Naive B cell (primary cell): Measurements from ENCODE around the gene PDIA6. TPM values are rescaled to one million over a fixed set of nuclear protein-coding genes. Genes with fewer than 3 reads are reported as not detected.
"Not testable (repeated sequence)": the region's sequence is repeated elsewhere in the genome, so short reads cannot be mapped to it uniquely, and the experiment has no call there.

ENCODE experiments used
- ATAC-seq, 2 donors: fragments of 150-1000 bp; cut with Tn5 transposase; 2 replicates each; pipeline ENCODE4 v1.10.0; 2021; ENCODE audit warnings: low read depth in 2 of 2, mild to moderate bottlenecking in 2 of 2, moderate library complexity in 2 of 2
- DNase-seq: peaks from one replicate; pipeline ENCODE4 v3.0.0; 2022
- H3K27ac Mint-ChIP-seq, 6 donors: one replicate each; pipeline ENCODE4 v1.8.0; 2020 to 2022; ENCODE audit warnings: mild to moderate bottlenecking in 6 of 6, mixed read lengths in 6 of 6, moderate library complexity in 5 of 6, inconsistent platforms in 2 of 6
- H3K27me3 Mint-ChIP-seq, 3 donors: one replicate each; pipeline ENCODE4 v1.8.0; 2021 to 2022; ENCODE audit warnings: mixed read lengths in 3 of 3, mild to moderate bottlenecking in 1 of 3
- H3K36me3 Mint-ChIP-seq, 2 donors: one replicate each; pipeline ENCODE4 v1.8.0; 2020 to 2022; ENCODE audit warnings: mixed read lengths in 2 of 2, inconsistent platforms in 1 of 2, mild to moderate bottlenecking in 1 of 2
- H3K4me1 Mint-ChIP-seq, 3 donors: one replicate each; pipeline ENCODE4 v1.8.0; 2020 to 2022; ENCODE audit warnings: mixed read lengths in 3 of 3, inconsistent platforms in 1 of 3, mild to moderate bottlenecking in 1 of 3, moderate library complexity in 1 of 3
- H3K4me3 Mint-ChIP-seq, 8 donors: one replicate each; pipeline ENCODE4 v1.8.0; 2020 to 2022; ENCODE audit warnings: mild to moderate bottlenecking in 8 of 8, mixed read lengths in 8 of 8, moderate library complexity in 8 of 8, inconsistent platforms in 2 of 8
- H3K9me3 Mint-ChIP-seq, 7 donors: one replicate each; pipeline ENCODE4 v1.8.0; 2020 to 2022; ENCODE audit warnings: mixed read lengths in 7 of 7, mild to moderate bottlenecking in 5 of 7, inconsistent platforms in 2 of 7, moderate library complexity in 1 of 7
- polyA plus RNA-seq, 6 donors: library from polyadenylated mRNA; unstranded; fragments of 300-500 nt; fragmentation: Illumina TruSeq; gene quantifications; one replicate each; pipeline ENCODE4 v1.2.3, GENCODE V29; 2021; ENCODE audit warnings: low read depth in 6 of 6

Gene PDIA6
- polyA plus RNA-seq, 6 donors from 2014 or later, result 117 to 178 (median 138) TPM

DNA sequence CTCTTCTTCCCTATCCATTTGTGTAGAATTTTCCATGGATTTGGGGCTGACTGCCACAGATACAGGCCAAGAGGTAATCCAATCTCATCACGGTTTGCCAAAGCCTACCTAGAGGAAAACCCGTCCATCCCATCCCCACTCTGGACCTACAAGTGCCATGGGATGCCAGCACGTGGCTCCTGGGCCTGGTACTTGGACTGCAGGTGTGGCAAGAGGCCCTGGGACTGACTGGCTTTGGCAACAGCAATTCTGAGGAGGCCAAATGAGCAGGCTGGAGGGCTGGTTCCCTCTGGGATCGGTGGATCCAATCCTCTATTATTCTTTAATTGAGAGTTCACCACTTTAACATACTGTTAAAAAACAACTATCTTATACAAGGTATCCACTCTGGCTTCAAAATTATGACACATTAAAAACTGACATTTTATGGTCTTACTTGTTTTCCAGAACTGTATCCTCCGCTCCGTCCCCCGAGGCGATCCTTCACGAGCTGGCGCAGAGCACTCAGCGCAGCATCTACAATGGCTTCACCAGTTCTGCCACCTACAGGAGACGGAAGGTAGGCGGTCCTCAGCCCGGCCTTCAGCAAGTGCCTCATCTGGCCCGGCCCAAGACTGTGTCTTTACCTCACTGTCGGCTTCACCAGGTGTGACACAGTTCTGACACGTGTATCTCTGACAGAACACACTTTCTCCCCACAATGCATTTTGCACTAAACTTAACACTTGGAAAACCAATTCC lies 19.8 kb downstream of the PDIA6 start:
- Mint-ChIP-seq H3K36me3 (peaks cover 32 to 35% of the 10 kb centered on the region in 2 donors), H3K27ac (peak overlapping the region in 3 of 6 donors; percentile 21 to 95 (median 40)), H3K4me3 (no peak overlapping the region), H3K27me3 (no peaks in the 10 kb centered on the region), H3K9me3 (no peaks in the 10 kb centered on the region), H3K4me1 (peaks cover 0 to 8% (median 4%) of the 10 kb centered on the region in 3 donors)
- ATAC-seq (no peak), DNase-seq (no peak)

DNA sequence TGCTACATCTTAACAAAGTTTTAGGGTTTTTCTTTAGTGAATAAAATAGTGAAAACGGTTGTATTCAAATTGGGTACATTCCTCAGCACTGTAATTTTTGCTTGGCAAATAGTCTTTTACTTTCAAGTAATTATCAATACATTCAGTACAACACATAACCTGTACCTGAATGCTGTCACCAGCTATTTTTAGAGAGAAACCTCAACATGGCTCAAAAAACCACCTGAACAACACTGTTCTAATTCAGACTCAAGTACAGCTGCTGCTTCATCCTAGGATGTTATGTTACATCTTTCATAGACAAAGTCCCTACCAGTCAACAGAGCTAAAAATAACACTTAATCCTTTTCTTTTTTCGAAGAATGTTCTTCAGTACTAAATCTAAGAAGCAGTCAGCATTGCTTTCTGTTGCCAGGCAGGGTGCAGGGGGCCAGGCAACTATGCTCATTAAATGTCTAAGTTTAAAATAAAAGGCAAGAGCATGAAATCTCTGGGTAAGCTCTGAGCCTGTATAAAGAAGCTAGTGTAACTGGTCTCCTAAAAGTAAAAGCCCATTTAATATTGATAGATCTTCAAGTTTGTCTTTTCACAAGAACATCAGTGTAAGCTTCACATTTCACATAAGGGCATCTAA lies 20.5 kb downstream of the PDIA6 start:
- ATAC-seq, result no peak
- Mint-ChIP-seq H3K27ac (peak overlapping the region in 3 of 6 donors; percentile 7 to 95 (median 40)), H3K27me3 (no peaks in the 10 kb centered on the region), H3K4me3 (no peak overlapping the region), H3K9me3 (no peaks in the 10 kb centered on the region), H3K4me1 (peaks cover 4 to 8% (median 4%) of the 10 kb centered on the region in 3 donors), H3K36me3 (peaks cover 33 to 39% of the 10 kb centered on the region in 2 donors)
- DNase-seq, result no peak

DNA sequence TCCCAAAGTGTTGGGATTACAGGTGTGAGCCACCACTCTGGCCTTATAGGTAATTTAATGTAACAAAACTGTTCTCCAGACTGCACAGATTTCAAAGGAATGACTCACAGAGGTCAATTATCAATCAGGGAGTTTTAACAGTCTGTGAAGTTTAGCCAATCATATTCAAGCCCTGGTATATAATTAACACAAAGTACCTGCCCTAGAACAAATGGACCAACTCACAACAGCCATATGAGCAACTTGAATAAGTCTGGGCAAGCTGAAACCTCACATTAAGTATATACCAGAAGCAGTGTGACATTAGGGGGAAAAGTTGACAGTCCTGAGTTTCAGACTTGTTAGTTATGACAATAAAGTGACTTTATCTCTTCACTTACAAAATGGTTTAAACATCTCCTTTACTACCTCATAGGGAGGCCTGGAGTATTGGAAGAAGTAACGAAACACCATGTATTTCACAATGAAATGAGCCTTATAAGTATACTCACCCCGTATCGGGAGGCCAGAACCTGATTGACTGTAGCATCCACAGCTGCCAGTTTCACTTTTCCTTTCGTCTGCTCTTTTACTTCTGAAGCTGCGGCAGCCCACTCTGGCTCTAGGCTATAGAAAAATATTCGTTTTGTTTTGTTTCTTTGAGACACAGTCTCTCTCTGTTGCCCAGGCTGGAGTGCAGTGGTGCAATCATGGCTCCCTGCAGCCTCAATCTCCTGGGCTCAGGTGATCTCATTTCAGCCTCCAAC lies 22.2 kb downstream of the PDIA6 start:
- peaks cover 4 to 8% (median 4%) of the 10 kb centered on the region in 3 donors for H3K4me1 Mint-ChIP-seq
- peak overlapping the region in 2 of 8 donors; percentile 29 to 51 for H3K4me3 Mint-ChIP-seq
- peaks cover 26 to 36% of the 10 kb centered on the region in 2 donors for H3K36me3 Mint-ChIP-seq
- H3K27me3 Mint-ChIP-seq, result no peaks in the 10 kb centered on the region
- peak overlapping the region in 3 of 6 donors; percentile 67 to 86 (median 78) for H3K27ac Mint-ChIP-seq
- DNase-seq (no peak), ATAC-seq (peak in 1 of 2 donors; percentile 40)
- no peaks in the 10 kb centered on the region for H3K9me3 Mint-ChIP-seq

DNA sequence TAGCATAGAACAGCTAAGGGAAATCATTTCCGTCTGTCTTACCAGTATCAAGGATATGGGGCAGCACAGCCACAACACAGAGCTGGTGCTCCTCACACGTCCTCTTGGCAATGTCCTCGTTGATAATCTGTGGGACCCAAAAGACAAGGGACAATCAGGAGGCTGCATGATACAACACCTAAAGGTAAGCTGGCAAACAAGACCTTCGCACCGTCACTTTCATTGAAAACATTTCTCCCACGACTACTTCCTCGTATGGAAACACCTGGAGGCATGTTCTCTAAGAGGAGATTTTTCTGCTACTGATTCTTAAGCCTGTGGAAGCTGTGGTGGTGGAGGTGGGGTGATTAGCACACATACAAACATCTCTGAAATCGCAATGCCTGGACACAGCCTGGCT lies 23.7 kb downstream of the PDIA6 start:
- Mint-ChIP-seq H3K27ac (peak overlapping the region in 3 of 6 donors; percentile 62 to 75 (median 68)), H3K9me3 (no peaks in the 10 kb centered on the region), H3K27me3 (no peaks in the 10 kb centered on the region), H3K4me1 (peaks cover 4 to 8% (median 4%) of the 10 kb centered on the region in 3 donors), H3K36me3 (peaks cover 28 to 35% of the 10 kb centered on the region in 2 donors), H3K4me3 (no peak overlapping the region)
- ATAC-seq, result no peak
- no peak for DNase-seq

DNA sequence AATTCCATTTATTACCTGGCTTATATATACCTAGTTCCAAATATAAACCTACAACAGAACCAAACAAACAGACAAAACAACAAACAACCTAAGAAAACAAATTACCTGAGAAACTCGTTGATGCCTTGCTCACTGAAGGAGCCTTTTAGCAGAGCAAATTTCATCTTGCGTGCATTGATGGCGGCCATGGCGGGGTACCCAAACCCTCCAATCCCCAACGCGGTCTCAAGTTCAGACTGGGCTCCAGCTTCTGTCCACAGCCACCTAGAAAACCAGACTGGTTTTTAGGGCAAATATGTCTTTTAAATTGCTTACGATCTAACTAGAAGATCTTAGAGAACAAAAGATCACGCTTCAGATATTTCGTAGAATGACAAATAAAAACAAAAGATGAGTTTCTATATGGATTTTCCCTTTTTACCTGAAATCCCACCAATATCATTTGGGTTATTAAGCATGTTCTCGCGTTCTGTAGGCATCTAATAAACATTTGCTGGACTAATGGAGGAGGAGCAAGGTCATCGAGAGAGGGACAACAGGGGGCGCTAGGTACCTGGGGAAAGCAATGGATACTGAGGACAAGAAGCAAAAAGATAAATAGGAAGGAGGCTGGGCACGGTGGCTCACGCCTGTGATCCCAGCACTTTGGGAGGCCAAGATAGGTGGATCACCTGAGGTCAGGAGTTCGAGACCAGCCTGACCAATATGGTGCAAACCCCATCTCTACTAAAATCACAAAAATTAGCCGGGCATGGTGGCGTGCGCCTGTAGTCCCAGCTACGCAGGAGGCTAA lies 25.2 kb downstream of the PDIA6 start:
- no peaks in the 10 kb centered on the region for H3K27me3 Mint-ChIP-seq

DNA sequence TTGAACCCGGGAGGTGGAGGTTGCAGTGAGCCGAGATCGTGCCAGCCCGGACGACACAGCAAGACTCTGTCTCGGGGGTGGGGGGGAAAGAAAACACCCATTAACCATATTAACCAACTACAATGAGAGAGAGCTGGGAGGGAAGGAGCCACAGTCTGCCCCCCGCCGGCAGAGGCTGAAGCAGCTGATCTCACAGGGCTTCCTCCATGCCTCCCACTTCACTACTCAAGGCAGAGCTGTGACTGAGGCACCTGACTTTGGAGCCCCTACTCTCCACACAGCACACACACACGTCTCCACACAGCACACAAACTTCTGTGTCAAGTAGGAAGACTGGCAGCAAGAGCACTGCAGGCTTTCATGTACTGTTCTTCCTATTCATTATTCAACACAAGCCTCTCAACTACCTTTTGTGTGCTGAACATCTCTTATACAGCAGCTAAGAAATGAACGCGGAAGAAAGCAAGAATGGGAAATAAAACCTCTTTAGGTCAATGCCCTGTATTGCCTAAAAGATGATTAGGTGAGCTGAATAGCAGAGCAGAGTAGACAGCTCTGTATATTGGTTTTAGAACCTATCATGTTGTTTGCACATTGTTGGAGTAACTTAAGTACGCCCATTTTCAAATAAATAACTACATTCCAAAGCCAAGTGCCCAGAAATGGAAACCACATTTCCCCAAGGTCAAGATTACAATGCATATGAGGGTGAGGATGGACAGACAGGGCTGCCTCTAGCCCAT lies 26.2 kb downstream of the PDIA6 start:
- Mint-ChIP-seq H3K27ac (peak overlapping the region in 1 of 6 donors; percentile 49), H3K27me3 (no peaks in the 10 kb centered on the region), H3K9me3 (no peaks in the 10 kb centered on the region), H3K4me1 (peaks cover 0 to 8% (median 4%) of the 10 kb centered on the region in 3 donors), H3K36me3 (peaks cover 28 to 32% of the 10 kb centered on the region in 2 donors), H3K4me3 (no peak overlapping the region)
- DNase-seq (no peak), ATAC-seq (no peak)

More for the DNA sequence above, 25.2 kb downstream of the PDIA6 start:
- Mint-ChIP-seq H3K9me3 (no peaks in the 10 kb centered on the region), H3K36me3 (peaks cover 34 to 35% of the 10 kb centered on the region in 2 donors), H3K27ac (peak overlapping the region in 2 of 6 donors; percentile 49 to 55), H3K4me3 (no peak overlapping the region), H3K4me1 (peaks cover 0 to 8% (median 4%) of the 10 kb centered on the region in 3 donors)
- no peak for DNase-seq
- no peak for ATAC-seq

DNA sequence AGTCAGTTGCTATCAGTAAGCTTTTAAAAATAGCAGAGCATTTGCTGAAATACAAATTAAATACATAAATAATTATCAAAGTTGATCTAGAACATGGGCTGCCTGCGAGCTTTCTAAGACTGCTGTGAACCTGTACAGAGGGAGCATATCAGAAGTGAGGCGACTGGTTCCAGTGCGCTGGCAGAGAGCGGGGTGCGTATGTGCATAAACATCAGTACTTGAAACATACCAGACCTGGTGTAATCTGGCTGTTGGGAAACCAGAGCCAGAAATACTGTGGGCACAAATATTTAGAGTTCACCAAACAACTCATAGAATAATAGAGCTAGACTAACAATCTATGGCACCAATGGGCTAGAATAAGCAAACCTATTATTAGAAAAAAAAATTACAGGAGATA lies 27.3 kb downstream of the PDIA6 start:
- DNase-seq (no peak), ATAC-seq (no peak)
- H3K9me3 Mint-ChIP-seq, result no peaks in the 10 kb centered on the region
- peak overlapping the region in 1 of 6 donors; percentile 7 for H3K27ac Mint-ChIP-seq
- H3K36me3 Mint-ChIP-seq, result peaks cover 21 to 24% of the 10 kb centered on the region in 2 donors
- H3K4me1 Mint-ChIP-seq, result peaks cover 0 to 6% (median 0%) of the 10 kb centered on the region in 3 donors
- no peak overlapping the region for H3K4me3 Mint-ChIP-seq
- no peaks in the 10 kb centered on the region for H3K27me3 Mint-ChIP-seq

DNA sequence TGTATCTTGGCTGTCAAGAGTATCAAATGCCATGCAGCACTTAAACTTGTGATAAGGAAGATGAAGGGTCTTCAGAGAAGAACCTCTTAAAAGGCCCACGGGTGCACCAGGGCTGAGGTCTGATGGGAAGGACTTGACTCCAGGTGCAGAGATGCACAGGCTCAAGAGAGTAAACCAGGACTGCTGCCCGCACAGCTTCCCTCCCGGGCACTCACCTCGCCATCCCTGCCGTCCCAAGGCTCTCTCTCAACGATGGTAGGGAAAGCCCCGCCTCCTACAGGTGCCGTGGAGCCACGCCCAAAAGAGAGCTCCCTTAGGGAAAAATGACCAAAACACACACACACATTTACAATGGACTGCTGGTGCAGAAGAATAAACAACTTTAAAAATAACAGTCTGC lies 27.9 kb downstream of the PDIA6 start:
- ATAC-seq, result no peak
- Mint-ChIP-seq H3K27ac (peak overlapping the region in 1 of 6 donors; percentile 64), H3K9me3 (no peaks in the 10 kb centered on the region), H3K36me3 (peaks cover 19 to 27% of the 10 kb centered on the region in 2 donors), H3K4me1 (peaks cover 0 to 10% (median 0%) of the 10 kb centered on the region in 3 donors), H3K27me3 (no peaks in the 10 kb centered on the region), H3K4me3 (no peak overlapping the region)
- no peak for DNase-seq

DNA sequence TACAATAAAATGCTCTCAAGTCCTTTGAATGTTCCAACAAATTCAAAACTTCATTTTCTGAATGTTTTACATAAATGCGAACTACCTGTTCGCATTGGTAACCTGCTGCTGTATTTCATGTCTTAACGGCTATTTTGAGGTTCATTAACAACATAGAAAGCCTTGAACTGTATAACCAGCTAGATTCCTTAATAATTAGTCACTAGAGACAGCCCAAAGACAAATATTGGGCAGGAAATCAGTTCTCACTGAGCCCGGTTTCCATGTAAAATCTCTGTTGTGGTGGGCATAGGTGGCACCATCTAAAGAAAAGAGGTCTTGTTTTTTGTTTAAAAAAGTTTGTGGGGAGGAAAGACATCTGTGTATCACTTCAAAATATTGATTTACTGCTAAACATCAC lies 29.2 kb downstream of the PDIA6 start:
- Mint-ChIP-seq H3K9me3 (no peaks in the 10 kb centered on the region), H3K36me3 (peaks cover 9 to 27% of the 10 kb centered on the region in 2 donors), H3K4me3 (no peak overlapping the region), H3K4me1 (peaks cover 0 to 10% (median 0%) of the 10 kb centered on the region in 3 donors), H3K27me3 (no peaks in the 10 kb centered on the region), H3K27ac (no peak overlapping the region)
- no peak for DNase-seq
- no peak for ATAC-seq

DNA sequence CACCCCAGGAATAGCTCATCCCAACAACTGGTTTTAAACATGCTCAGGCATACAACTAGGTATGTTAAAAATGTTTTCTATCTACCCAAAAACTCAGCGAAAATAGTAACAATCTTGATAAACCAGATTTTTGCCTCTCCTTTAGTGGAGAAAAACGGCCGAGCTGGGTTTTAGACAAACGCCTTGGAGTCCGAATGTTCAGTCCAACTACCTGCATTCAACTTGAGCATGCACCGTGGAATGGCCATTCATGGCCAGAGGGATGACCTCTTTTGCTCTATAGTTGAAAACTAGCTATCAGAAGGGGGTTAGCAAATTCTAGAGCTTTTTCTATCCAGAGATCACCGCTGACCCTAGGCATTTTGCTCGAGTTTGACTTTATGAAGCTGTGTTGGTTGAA lies 30.8 kb downstream of the PDIA6 start:
- H3K27me3 Mint-ChIP-seq, result no peaks in the 10 kb centered on the region
- DNase-seq, result no peak
- H3K36me3 Mint-ChIP-seq, result peaks cover 9 to 16% of the 10 kb centered on the region in 2 donors
- ATAC-seq, result no peak
- no peaks in the 10 kb centered on the region for H3K9me3 Mint-ChIP-seq
- no peak overlapping the region for H3K4me3 Mint-ChIP-seq
- peaks cover 0 to 5% (median 0%) of the 10 kb centered on the region in 3 donors for H3K4me1 Mint-ChIP-seq
- H3K27ac Mint-ChIP-seq, result no peak overlapping the region

DNA sequence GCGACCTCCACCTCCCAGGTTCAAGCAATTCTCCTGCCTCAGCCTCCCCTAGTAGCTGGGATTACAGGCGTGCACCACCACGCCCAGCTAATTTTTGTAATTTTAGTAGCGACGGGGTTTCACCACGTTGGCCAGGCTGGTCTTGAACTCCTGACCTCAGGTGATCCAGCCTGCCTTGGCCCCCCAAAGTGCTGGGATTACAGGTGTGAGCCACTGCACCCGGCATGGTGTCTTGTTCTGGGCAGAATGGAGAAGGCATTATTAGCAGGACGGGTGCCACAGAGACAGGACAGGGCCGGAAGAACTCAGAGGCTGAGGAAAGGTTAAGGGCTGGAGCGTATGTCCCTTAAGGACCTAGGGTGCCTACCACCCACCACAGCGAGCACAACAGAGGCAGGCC lies 31.8 kb downstream of the PDIA6 start:
- H3K9me3 Mint-ChIP-seq, H3K27me3 Mint-ChIP-seq, H3K27ac Mint-ChIP-seq, H3K36me3 Mint-ChIP-seq, H3K4me1 Mint-ChIP-seq, DNase-seq, H3K4me3 Mint-ChIP-seq, ATAC-seq: not testable (repeated sequence)

DNA sequence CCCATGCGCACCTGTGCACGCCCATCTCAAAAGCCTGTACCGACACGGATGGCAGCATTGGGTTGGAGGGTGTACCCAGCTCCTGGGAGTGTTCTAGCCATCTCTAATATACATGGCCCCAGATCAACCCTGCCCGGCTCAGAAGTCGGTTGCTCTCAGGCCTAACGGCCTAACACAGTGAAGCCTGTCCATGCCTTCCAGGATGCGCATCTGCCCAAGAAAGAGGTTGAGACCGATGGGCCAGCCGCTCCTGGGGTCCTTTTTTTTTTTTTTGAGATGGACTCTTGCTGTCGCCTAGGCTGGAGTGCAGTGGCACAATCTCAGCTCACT lies 32.1 kb downstream of the PDIA6 start:
- DNase-seq, result no peak
- no peak overlapping the region for H3K4me3 Mint-ChIP-seq
- peaks cover 0 to 5% (median 0%) of the 10 kb centered on the region in 3 donors for H3K4me1 Mint-ChIP-seq
- no peaks in the 10 kb centered on the region for H3K9me3 Mint-ChIP-seq
- H3K27me3 Mint-ChIP-seq, result no peaks in the 10 kb centered on the region
- peaks cover 9% of the 10 kb centered on the region in 2 donors for H3K36me3 Mint-ChIP-seq
- H3K27ac Mint-ChIP-seq, result peak overlapping the region in 1 of 6 donors; percentile 21
- ATAC-seq, result no peak
